ENCODE measurements around the gene COX4I1.

Gene COX4I1

DNA sequence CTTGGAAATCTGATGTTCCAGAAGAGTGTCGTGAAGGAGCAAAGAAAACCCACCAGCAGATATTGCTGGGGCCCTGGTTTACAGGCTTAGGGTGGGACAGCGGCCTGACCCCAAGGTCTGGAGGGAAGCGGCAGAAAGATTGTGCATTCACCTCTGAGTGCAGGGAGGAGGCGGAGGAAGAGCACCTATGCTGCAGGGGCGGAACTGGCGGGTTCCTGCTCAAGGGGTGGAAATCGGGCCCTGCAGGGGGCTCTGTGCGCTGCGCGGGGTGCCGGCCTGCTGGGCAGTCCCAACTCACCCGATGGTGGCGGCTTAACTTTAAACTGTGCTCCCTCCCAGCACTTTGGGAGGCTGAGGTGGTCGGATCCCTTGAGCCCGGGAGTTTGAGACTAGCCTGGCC, 47.5 kb downstream of the COX4I1 start:
- Histone ChIP-seq H2BK120ac (ENCODE audit: insufficient read depth, low read length, poor library complexity) (no peak overlapping the region), H4K12ac (ENCODE audit: low read depth, low read length) (no peak overlapping the region), H3K4me2 (ENCODE audit: low read length) (no peak overlapping the region), H3K23ac (ENCODE audit: low read length) (no peak overlapping the region), H3K27me3 (ENCODE audit: insufficient read depth, low read length) (peaks cover 2% of the 10 kb centered on the region), H3K9me3 (ENCODE audit: insufficient read depth, low read depth, low read length) (peaks cover 5% of the 10 kb centered on the region), H4K8ac (ENCODE audit: low read depth, low read length) (no peak overlapping the region), H3K4ac (ENCODE audit: low read depth, low read length) (no peak overlapping the region), H3K4me3 (ENCODE audit: low read depth, low read length) (no peak overlapping the region), H3K79me2 (ENCODE audit: control insufficient read depth, insufficient read depth, low read length, poor library complexity) (no peaks in the 10 kb centered on the region), H2AK5ac (ENCODE audit: low read length) (no peak overlapping the region), H3K14ac (ENCODE audit: low read length) (no peak overlapping the region), H2BK12ac (ENCODE audit: low read length) (no peak overlapping the region), H4K91ac (ENCODE audit: low read depth, low read length) (no peak overlapping the region), H2AFZ (ENCODE audit: insufficient read depth, low read length, poor library complexity) (no peak overlapping the region), H2BK5ac (ENCODE audit: low read depth, low read length, poor library complexity) (no peak overlapping the region), H3K18ac (ENCODE audit: low read length) (no peak overlapping the region), H3K4me1 (ENCODE audit: control insufficient read depth in 1 of 2, insufficient read depth in 2 of 2, low read length in 2 of 2) (peaks cover 10 to 16% of the 10 kb centered on the region in 2 experiments), H3K27ac (ENCODE audit: low read depth, low read length) (no peak overlapping the region), H3K79me1 (ENCODE audit: low read length) (peaks cover 2% of the 10 kb centered on the region), H3K9ac (ENCODE audit: low read length) (no peak overlapping the region), H3K36me3 (ENCODE audit: control insufficient read depth in 1 of 2, insufficient read depth in 2 of 2, low read length in 2 of 2) (no peaks in the 10 kb centered on the region)
- WGBS (ENCODE audit: extremely low coverage, insufficient coverage, insufficient read length), result no CpG with 5 or more reads among the region's 15 CpGs
- no peak for DNase-seq

DNA sequence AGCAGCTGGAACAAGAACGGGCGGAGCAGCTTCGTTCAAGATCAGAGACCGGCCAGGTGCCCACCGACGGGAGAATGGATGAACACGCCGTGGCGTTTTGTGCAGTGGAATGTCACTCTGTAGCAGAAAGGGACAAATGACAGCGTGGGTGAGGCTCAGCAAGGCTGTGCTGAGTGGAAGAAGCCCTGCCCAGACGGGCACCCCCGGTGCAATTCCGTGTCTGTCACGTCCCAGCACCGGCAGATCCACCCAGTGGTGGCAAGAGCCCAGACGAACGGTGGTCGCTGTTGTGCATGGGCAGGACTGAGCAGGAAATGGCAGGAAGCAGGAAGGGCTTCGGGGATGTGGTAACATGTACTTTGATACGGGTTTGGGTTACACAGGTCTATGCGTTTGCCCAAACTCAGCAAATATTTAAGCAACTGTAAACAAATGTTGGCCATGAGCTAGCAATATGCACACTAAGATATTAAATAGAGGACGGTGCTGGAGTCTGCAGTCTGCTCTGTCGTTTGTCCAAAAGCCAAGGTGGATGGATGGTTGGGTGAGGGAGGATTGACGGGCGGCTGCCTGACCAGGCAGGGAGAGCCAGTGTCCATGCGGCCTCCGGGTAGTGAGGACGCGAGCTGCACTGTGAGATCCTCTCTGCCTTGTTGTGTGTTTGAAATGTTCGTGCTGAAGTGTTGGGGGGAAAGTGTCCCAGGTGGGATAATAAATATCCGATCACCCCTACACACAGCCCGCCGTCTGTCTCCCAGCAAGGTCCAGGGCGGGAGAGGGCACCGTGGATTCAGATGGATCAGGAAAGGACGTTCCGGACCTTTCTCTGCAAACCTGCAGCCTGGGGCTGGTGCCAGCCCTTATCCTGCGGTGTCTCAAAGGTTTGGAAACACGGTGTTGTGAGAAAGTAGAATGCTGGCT, 48.4 kb downstream of the COX4I1 start:
- Histone ChIP-seq H2AFZ (ENCODE audit: insufficient read depth, low read length, poor library complexity) (no peak overlapping the region), H3K9me3 (ENCODE audit: insufficient read depth, low read depth, low read length) (peaks cover under 1% of the 10 kb centered on the region), H3K27me3 (ENCODE audit: insufficient read depth, low read length) (no peaks in the 10 kb centered on the region), H3K14ac (ENCODE audit: low read length) (peak overlapping the region; percentile 18), H3K27ac (ENCODE audit: low read depth, low read length) (no peak overlapping the region), H3K9ac (ENCODE audit: low read length) (no peak overlapping the region), H2BK120ac (ENCODE audit: insufficient read depth, low read length, poor library complexity) (no peak overlapping the region), H3K18ac (ENCODE audit: low read length) (no peak overlapping the region), H3K4me2 (ENCODE audit: low read length) (no peak overlapping the region), H3K4me1 (ENCODE audit: control insufficient read depth in 1 of 2, insufficient read depth in 2 of 2, low read length in 2 of 2) (peaks cover 10 to 16% of the 10 kb centered on the region in 2 experiments), H3K79me1 (ENCODE audit: low read length) (peaks cover 2% of the 10 kb centered on the region), H4K91ac (ENCODE audit: low read depth, low read length) (no peak overlapping the region), H3K79me2 (ENCODE audit: control insufficient read depth, insufficient read depth, low read length, poor library complexity) (no peaks in the 10 kb centered on the region), H2BK12ac (ENCODE audit: low read length) (no peak overlapping the region), H3K36me3 (ENCODE audit: control insufficient read depth in 1 of 2, insufficient read depth in 2 of 2, low read length in 2 of 2) (no peaks in the 10 kb centered on the region), H2AK5ac (ENCODE audit: low read length) (no peak overlapping the region), H3K23ac (ENCODE audit: low read length) (no peak overlapping the region), H3K4me3 (ENCODE audit: low read depth, low read length) (no peak overlapping the region), H4K8ac (ENCODE audit: low read depth, low read length) (no peak overlapping the region), H4K12ac (ENCODE audit: low read depth, low read length) (no peak overlapping the region), H3K4ac (ENCODE audit: low read depth, low read length) (no peak overlapping the region), H2BK5ac (ENCODE audit: low read depth, low read length, poor library complexity) (no peak overlapping the region)
- WGBS (ENCODE audit: extremely low coverage, insufficient coverage, insufficient read length), result no CpG with 5 or more reads among the region's 39 CpGs
- peak in 1 of 2 donors; percentile 61 for DNase-seq

- Histone ChIP-seq H3K4me2 (ENCODE audit: low read length) (no peak overlapping the region), H2BK12ac (ENCODE audit: low read length) (no peak overlapping the region), H3K79me2 (ENCODE audit: control insufficient read depth, insufficient read depth, low read length, poor library complexity) (no peaks in the 10 kb centered on the region), H4K12ac (ENCODE audit: low read depth, low read length) (no peak overlapping the region), H3K27ac (ENCODE audit: low read depth, low read length) (no peak overlapping the region), H2AK5ac (ENCODE audit: low read length) (no peak overlapping the region), H3K27me3 (ENCODE audit: insufficient read depth, low read length) (no peaks in the 10 kb centered on the region), H3K18ac (ENCODE audit: low read length) (no peak overlapping the region), H4K91ac (ENCODE audit: low read depth, low read length) (no peak overlapping the region), H3K14ac (ENCODE audit: low read length) (no peak overlapping the region), H2BK5ac (ENCODE audit: low read depth, low read length, poor library complexity) (no peak overlapping the region), H3K4me1 (ENCODE audit: control insufficient read depth in 1 of 2, insufficient read depth in 2 of 2, low read length in 2 of 2) (peaks cover 10 to 19% of the 10 kb centered on the region in 2 experiments), H2BK120ac (ENCODE audit: insufficient read depth, low read length, poor library complexity) (no peak overlapping the region), H3K4ac (ENCODE audit: low read depth, low read length) (no peak overlapping the region), H3K9ac (ENCODE audit: low read length) (no peak overlapping the region), H3K79me1 (ENCODE audit: low read length) (peaks cover 2% of the 10 kb centered on the region), H3K23ac (ENCODE audit: low read length) (no peak overlapping the region), H4K8ac (ENCODE audit: low read depth, low read length) (no peak overlapping the region), H3K36me3 (ENCODE audit: control insufficient read depth in 1 of 2, insufficient read depth in 2 of 2, low read length in 2 of 2) (no peaks in the 10 kb centered on the region), H3K9me3 (ENCODE audit: insufficient read depth, low read depth, low read length) (no peaks in the 10 kb centered on the region), H2AFZ (ENCODE audit: insufficient read depth, low read length, poor library complexity) (no peak overlapping the region), H3K4me3 (ENCODE audit: low read depth, low read length) (no peak overlapping the region)
- DNase-seq, result no peak
- WGBS (ENCODE audit: extremely low coverage, insufficient coverage, insufficient read length), result no CpG with 5 or more reads among the region's 9 CpGs
These were observed 49.5 kb downstream of the COX4I1 start for GRCh38 chr16:85848986-85849385.

DNA sequence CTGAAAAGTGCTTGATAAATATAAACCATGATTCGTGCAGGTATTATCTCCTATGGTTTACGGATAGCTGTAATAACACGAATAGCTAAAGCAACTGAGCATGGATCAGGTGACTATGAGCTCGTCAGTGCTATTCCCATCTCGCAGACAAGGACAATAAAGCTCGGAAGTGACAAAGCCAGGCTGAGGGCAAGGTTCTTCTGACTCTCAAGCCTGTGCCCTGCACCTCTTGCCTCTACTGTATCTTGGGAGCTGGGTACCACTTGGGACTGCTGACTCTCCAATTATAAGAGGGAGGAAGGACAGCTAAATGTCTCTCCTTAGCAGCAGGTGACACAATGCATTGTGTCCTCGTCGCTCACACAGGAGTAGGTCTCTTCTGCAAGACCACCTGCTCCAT, 49.9 kb downstream of the COX4I1 start:
- DNase-seq, result no peak
- H2BK120ac ChIP-seq (ENCODE audit: insufficient read depth, low read length, poor library complexity), result no peak overlapping the region
- no peaks in the 10 kb centered on the region for H3K79me2 ChIP-seq (ENCODE audit: control insufficient read depth, insufficient read depth, low read length, poor library complexity)
- no peak overlapping the region for H4K8ac ChIP-seq (ENCODE audit: low read depth, low read length)
- no peak overlapping the region for H3K27ac ChIP-seq (ENCODE audit: low read depth, low read length)
- no peak overlapping the region for H3K4me2 ChIP-seq (ENCODE audit: low read length)
- no peak overlapping the region for H3K23ac ChIP-seq (ENCODE audit: low read length)
- no peak overlapping the region for H2AFZ ChIP-seq (ENCODE audit: insufficient read depth, low read length, poor library complexity)
- no peaks in the 10 kb centered on the region for H3K27me3 ChIP-seq (ENCODE audit: insufficient read depth, low read length)
- H3K4me1 ChIP-seq (ENCODE audit: control insufficient read depth in 1 of 2, insufficient read depth in 2 of 2, low read length in 2 of 2), result peaks cover 10 to 19% of the 10 kb centered on the region in 2 experiments
- H2BK12ac ChIP-seq (ENCODE audit: low read length), result no peak overlapping the region
- peaks cover 2% of the 10 kb centered on the region for H3K79me1 ChIP-seq (ENCODE audit: low read length)
- H3K9me3 ChIP-seq (ENCODE audit: insufficient read depth, low read depth, low read length), result no peaks in the 10 kb centered on the region
- H2BK5ac ChIP-seq (ENCODE audit: low read depth, low read length, poor library complexity), result no peak overlapping the region
- no peak overlapping the region for H3K4ac ChIP-seq (ENCODE audit: low read depth, low read length)
- H3K9ac ChIP-seq (ENCODE audit: low read length), result no peak overlapping the region
- H3K4me3 ChIP-seq (ENCODE audit: low read depth, low read length), result no peak overlapping the region
- no CpG with 5 or more reads among the region's 8 CpGs for WGBS (ENCODE audit: extremely low coverage, insufficient coverage, insufficient read length)
- H2AK5ac ChIP-seq (ENCODE audit: low read length), result no peak overlapping the region
- H4K91ac ChIP-seq (ENCODE audit: low read depth, low read length), result no peak overlapping the region
- H3K36me3 ChIP-seq (ENCODE audit: control insufficient read depth in 1 of 2, insufficient read depth in 2 of 2, low read length in 2 of 2), result no peaks in the 10 kb centered on the region
- no peak overlapping the region for H3K14ac ChIP-seq (ENCODE audit: low read length)
- no peak overlapping the region for H4K12ac ChIP-seq (ENCODE audit: low read depth, low read length)
- H3K18ac ChIP-seq (ENCODE audit: low read length), result no peak overlapping the region
